HG03571 (cell line): Measurements from ENCODE around the gene FKBP14.

Source experiments
- ATAC-seq: cut with Tn5 transposase; IDR thresholded peaks from one replicate; pipeline ENCODE4 v1.9.1; 2021; ENCODE audit not compliant: unreplicated experiment

FKBP14 gene

GRCh38 chr7:30034501-30034900 is 8.0 kb upstream of the FKBP14 start:
- no peak for ATAC-seq

- no peak for ATAC-seq
Measured at GRCh38 chr7:30032310-30033125, 6.0 kb upstream of the FKBP14 start.

GRCh38 chr7:30029696-30030095 is 3.2 kb upstream of the FKBP14 start:
- no peak for ATAC-seq

- ATAC-seq = peak; percentile 9
Measured at GRCh38 chr7:30028749-30029635, 2.5 kb upstream of the FKBP14 start.

- ATAC-seq = peak; percentile 45
Measured at GRCh38 chr7:30028216-30028748, 1.8 kb upstream of the FKBP14 start, which contains the start of gene PLEKHA8. TSS of gene PLEKHA8 (plus strand) at chr7:30028412. CDS start at chr7:30028763, 351 bp downstream.

- ATAC-seq = peak; percentile 0
Measured at GRCh38 chr7:30027740-30028215, 1.3 kb upstream of the FKBP14 start.

GRCh38 chr7:30027065-30027456 is 559 bp upstream of the FKBP14 start:
- ATAC-seq = peak; percentile 30

GRCh38 chr7:30023524-30023923 is 3.0 kb downstream of the FKBP14 start:
- no peak for ATAC-seq

- ATAC-seq = no peak
Measured at GRCh38 chr7:30022991-30023390, 3.5 kb downstream of the FKBP14 start.

- ATAC-seq = no peak
Measured at GRCh38 chr7:30020535-30020934, 6.0 kb downstream of the FKBP14 start.

GRCh38 chr7:30019960-30020359 is 6.5 kb downstream of the FKBP14 start:
- no peak for ATAC-seq

- ATAC-seq = no peak
Measured at GRCh38 chr7:30019387-30019786, 7.1 kb downstream of the FKBP14 start.

- no peak for ATAC-seq
Measured at GRCh38 chr7:30018451-30018850, 8.1 kb downstream of the FKBP14 start.

GRCh38 chr7:30012757-30013156 is 13.7 kb downstream of the FKBP14 start:
- ATAC-seq = no peak

- ATAC-seq = no peak
Measured at GRCh38 chr7:30010021-30010420, 16.5 kb downstream of the FKBP14 start.

GRCh38 chr7:30005464-30005863 is 21.0 kb downstream of the FKBP14 start:
- no peak for ATAC-seq

- no peak for ATAC-seq
Measured at GRCh38 chr7:30003098-30003497, 23.4 kb downstream of the FKBP14 start.

GRCh38 chr7:30001998-30002397 is 24.5 kb downstream of the FKBP14 start:
- no peak for ATAC-seq

GRCh38 chr7:29998489-29998888 is 28.0 kb downstream of the FKBP14 start:
- no peak for ATAC-seq

GRCh38 chr7:29996321-29996720 is 30.2 kb downstream of the FKBP14 start:
- no peak for ATAC-seq

- ATAC-seq = no peak
Measured at GRCh38 chr7:29995652-29996051, 30.9 kb downstream of the FKBP14 start.
